Hepatocyte (in vitro differentiated cells): ENCODE measurements around the gene TSSC4. TPM values are rescaled to one million over a fixed set of nuclear protein-coding genes. Genes with fewer than 3 reads are reported as not detected.

ENCODE experiments used
- DNase-seq: peaks from one replicate; pipeline ENCODE4 v3.0.0-alpha.2; 2016; ENCODE audit warnings: low spot score
- H2AFZ ChIP-seq: fragments of 200-600 bp; sonication (generic); 2 replicates; pipeline ENCODE4 v1.6.0; 2016; ENCODE audit warnings: antibody characterized with exemption, mild to moderate bottlenecking
- H3K27ac ChIP-seq: fragments of 200-600 bp; sonication (generic); 2 replicates; pipeline ENCODE4 v1.5.1; 2016; ENCODE audit warnings: mild to moderate bottlenecking
- H3K27me3 ChIP-seq: fragments of 200-600 bp; sonication (generic); 2 replicates; pipeline ENCODE4 v1.6.1; 2016
- H3K36me3 ChIP-seq: fragments of 200-600 bp; sonication (generic); replicated peaks from 2 replicates; pipeline ENCODE4 v1.5.1; 2016; ENCODE audit warnings: low read depth; ENCODE audit not compliant: insufficient read depth
- H3K4me1 ChIP-seq: fragments of 200-600 bp; sonication (generic); 2 replicates; pipeline ENCODE4 v1.5.1; 2016; ENCODE audit warnings: mild to moderate bottlenecking, moderate library complexity; ENCODE audit not compliant: insufficient read depth
- H3K4me2 ChIP-seq: fragments of 200-600 bp; sonication (generic); 2 replicates; pipeline ENCODE4 v1.6.0; 2016
- H3K4me3 ChIP-seq: fragments of 200-600 bp; sonication (generic); 2 replicates; pipeline ENCODE4 v1.5.1; 2016; ENCODE audit warnings: mild to moderate bottlenecking
- H3K79me2 ChIP-seq: fragments of 200-600 bp; sonication (generic); 2 replicates; pipeline ENCODE4 v1.6.0; 2017; ENCODE audit warnings: mild to moderate bottlenecking
- H3K9me2 ChIP-seq: fragments of 200-600 bp; sonication (generic); replicated peaks from 2 replicates; pipeline ENCODE4 v1.6.0; 2017; ENCODE audit warnings: mild to moderate bottlenecking; ENCODE audit not compliant: insufficient read depth
- H3K9me3 ChIP-seq: fragments of 200-600 bp; sonication (generic); 2 replicates; pipeline ENCODE4 v1.5.1; 2016; ENCODE audit warnings: low read depth, mild to moderate bottlenecking
- H4K20me1 ChIP-seq: fragments of 200-600 bp; sonication (generic); 2 replicates; pipeline ENCODE4 v1.6.0; 2016; ENCODE audit warnings: mild to moderate bottlenecking; ENCODE audit not compliant: insufficient read depth, poor library complexity, severe bottlenecking
- EZH2 ChIP-seq: fragments of 200-600 bp; sonication (generic); IDR thresholded peaks from 2 replicates; pipeline ENCODE4 v1.6.1; 2016; ENCODE audit warnings: antibody characterized with exemption, mild to moderate bottlenecking, borderline replicate concordance
- EZH2phosphoT487 ChIP-seq: fragments of 200-600 bp; sonication (generic); IDR thresholded peaks from one replicate; pipeline ENCODE4 v1.6.1; 2018; ENCODE audit warnings: antibody characterized with exemption, mild to moderate bottlenecking, low read depth, moderate library complexity; ENCODE audit not compliant: unreplicated experiment, severe bottlenecking
- WGBS: methylation state at CpG from one replicate; pipeline ENCODE4 v1.1.6; 2016; ENCODE audit warnings: low lambda C conversion rate; ENCODE audit errors: missing lambda C conversion rate; 5-methylcytosine and 5-hydroxymethylcytosine counted together
- polyA plus RNA-seq: library from polyadenylated mRNA; unstranded; fragments of >200 nt; fragmentation: Nextera tagmentation; extraction: Ambion mirVana; gene quantifications from 2 replicates; pipeline ENCODE4 v1.2.1, GENCODE V29; 2016
- small RNA-seq: library from RNA; depleted of rRNA; stranded (forward); fragments of <200 nt; gene quantifications from one replicate; pipeline ENCODE3, GENCODE V24; 2014
- total RNA-seq: library from RNA; depleted of rRNA; stranded (reverse); fragments of >200 nt; gene quantifications from 2 replicates; pipeline ENCODE4 v1.2.3, GENCODE V29; 2014
- TF ChIP-seq, protein P1 (sequence below): fragments of 200-600 bp; sonication (generic); IDR thresholded peaks from 2 replicates; pipeline ENCODE4 v1.5.1; 2016; ENCODE audit warnings: antibody characterized with exemption, mild to moderate bottlenecking; ENCODE audit not compliant: poor library complexity

TSSC4 gene
- total and polyA plus RNA-seq, 2 experiments from 2014 or later: 33.8 to 68.5 TPM

GRCh38 chr11:2453436-2453835 lies 52.9 kb downstream of the TSSC4 start:
- TF ChIP-seq EZH2phosphoT487 (no peak), EZH2 (no peak)
- TF ChIP-seq, protein P1, sequence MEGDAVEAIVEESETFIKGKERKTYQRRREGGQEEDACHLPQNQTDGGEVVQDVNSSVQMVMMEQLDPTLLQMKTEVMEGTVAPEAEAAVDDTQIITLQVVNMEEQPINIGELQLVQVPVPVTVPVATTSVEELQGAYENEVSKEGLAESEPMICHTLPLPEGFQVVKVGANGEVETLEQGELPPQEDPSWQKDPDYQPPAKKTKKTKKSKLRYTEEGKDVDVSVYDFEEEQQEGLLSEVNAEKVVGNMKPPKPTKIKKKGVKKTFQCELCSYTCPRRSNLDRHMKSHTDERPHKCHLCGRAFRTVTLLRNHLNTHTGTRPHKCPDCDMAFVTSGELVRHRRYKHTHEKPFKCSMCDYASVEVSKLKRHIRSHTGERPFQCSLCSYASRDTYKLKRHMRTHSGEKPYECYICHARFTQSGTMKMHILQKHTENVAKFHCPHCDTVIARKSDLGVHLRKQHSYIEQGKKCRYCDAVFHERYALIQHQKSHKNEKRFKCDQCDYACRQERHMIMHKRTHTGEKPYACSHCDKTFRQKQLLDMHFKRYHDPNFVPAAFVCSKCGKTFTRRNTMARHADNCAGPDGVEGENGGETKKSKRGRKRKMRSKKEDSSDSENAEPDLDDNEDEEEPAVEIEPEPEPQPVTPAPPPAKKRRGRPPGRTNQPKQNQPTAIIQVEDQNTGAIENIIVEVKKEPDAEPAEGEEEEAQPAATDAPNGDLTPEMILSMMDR: no peak
- H3K36me3 ChIP-seq: no peaks in the 10 kb centered on the region
- no peaks in the 10 kb centered on the region for H3K4me1 ChIP-seq
- H3K4me3 ChIP-seq: no peak overlapping the region
- H3K9me3 ChIP-seq: no peaks in the 10 kb centered on the region
- H3K9me2 ChIP-seq: no peaks in the 10 kb centered on the region
- no peaks in the 10 kb centered on the region for H4K20me1 ChIP-seq
- DNase-seq: no peak
- 93% methylated on average over 5 of the region's 5 CpGs for WGBS
- H3K27me3 ChIP-seq: no peaks in the 10 kb centered on the region
- H3K27ac ChIP-seq: no peak overlapping the region
- H3K4me2 ChIP-seq: no peak overlapping the region
- H3K79me2 ChIP-seq: no peaks in the 10 kb centered on the region
- H2AFZ ChIP-seq: no peak overlapping the region

Small RNA genes lying within 50 kb of the gene (small RNA-seq; reads per million reads assigned to genes)
- gene RF00019: not detected

Other genes with a start within 250 kb of the TSSC4 start
- gene INS, start 239.5 kb upstream of the TSSC4 start, total RNA-seq: not detected in 2 replicates
- gene INS, start 239.5 kb upstream of the TSSC4 start, polyA plus RNA-seq: not detected in 2 replicates
- 0.92 and 2.6 TPM in 2 replicates for gene TH, start 228.9 kb upstream of the TSSC4 start, total RNA-seq
- gene TH, start 228.9 kb upstream of the TSSC4 start, polyA plus RNA-seq: 5.6 and 15.3 TPM in 2 replicates
- 3.3 and 5.6 TPM in 2 replicates for gene ASCL2, start 130.2 kb upstream of the TSSC4 start, total RNA-seq
- 5.8 and 7.9 TPM in 2 replicates for gene ASCL2, start 130.2 kb upstream of the TSSC4 start, polyA plus RNA-seq
- gene C11orf21, start 98.8 kb upstream of the TSSC4 start, total RNA-seq: 0.17 TPM in 1 of 2 replicates, not detected in the other
- 0.43 and 0.68 TPM in 2 replicates for gene C11orf21, start 98.8 kb upstream of the TSSC4 start, polyA plus RNA-seq
- 1.5 and 5.0 TPM in 2 replicates for gene TSPAN32, start 98.7 kb upstream of the TSSC4 start, total RNA-seq
- 4.8 and 7.0 TPM in 2 replicates for gene TSPAN32, start 98.7 kb upstream of the TSSC4 start, polyA plus RNA-seq
- gene CD81, start 23.4 kb upstream of the TSSC4 start, total RNA-seq: 216 and 233 TPM in 2 replicates
- gene CD81, start 23.4 kb upstream of the TSSC4 start, polyA plus RNA-seq: 471 and 472 TPM in 2 replicates
- 0.07 and 0.32 TPM in 2 replicates for gene TRPM5, start 43.8 kb downstream of the TSSC4 start, total RNA-seq
- gene TRPM5, start 43.8 kb downstream of the TSSC4 start, polyA plus RNA-seq: 0.13 and 0.36 TPM in 2 replicates
- gene KCNQ1, start 44.3 kb downstream of the TSSC4 start, total RNA-seq: 1.8 and 4.0 TPM in 2 replicates
- 4.9 and 6.4 TPM in 2 replicates for gene KCNQ1, start 44.3 kb downstream of the TSSC4 start, polyA plus RNA-seq